Measurements from ENCODE around the gene PDE4D.

PDE4D gene

GRCh38 chr5:59189472-59190244 is 703.9 kb downstream of the PDE4D start:
- no peak for DNase-seq

- peak; percentile 38 to 45 for DNase-seq
Measured at GRCh38 chr5:59188419-59189225, 704.9 kb downstream of the PDE4D start.

- DNase-seq = no peak
Measured at GRCh38 chr5:59187857-59188256, 705.7 kb downstream of the PDE4D start.

DNA sequence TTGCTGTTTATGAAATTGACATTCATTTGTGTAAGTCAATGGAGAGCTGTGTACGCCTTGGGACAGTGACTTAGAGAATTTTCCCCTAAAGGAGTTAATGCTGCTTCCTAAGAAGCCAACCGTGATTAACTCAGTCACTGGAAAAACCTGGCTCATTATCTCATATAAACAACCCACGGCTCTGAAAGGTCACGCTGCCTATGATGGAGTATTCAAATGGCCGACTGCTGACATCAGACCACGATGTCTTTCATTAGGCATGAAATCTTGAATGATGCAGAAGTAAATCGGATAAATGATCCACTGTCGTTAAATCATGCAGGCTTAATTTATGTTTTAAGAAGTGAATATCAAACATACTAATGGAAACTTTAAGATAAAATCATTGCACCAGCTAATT is 706.9 kb downstream of the PDE4D start:
- DNase-seq = no peak

GRCh38 chr5:59185757-59186385 is 707.7 kb downstream of the PDE4D start:
- DNase-seq = no peak

DNA sequence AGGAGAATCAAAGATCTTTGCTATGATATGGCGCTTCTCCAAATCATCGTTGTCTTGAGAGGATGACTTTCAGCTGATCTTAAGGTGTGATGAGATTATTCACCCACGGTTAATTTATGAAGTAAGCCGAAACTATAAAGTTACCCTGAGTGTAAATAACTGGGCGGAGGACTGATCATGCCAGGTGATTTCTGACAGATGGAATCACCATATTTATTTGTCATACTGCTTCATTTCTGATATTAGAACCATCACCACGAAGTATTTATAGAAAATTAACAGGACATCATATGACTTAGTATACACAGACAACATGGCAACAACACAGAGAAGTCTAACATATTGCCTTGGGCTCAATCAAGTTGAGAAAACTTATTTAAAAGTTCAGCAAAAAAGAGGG is 708.8 kb downstream of the PDE4D start:
- no peak for DNase-seq

GRCh38 chr5:59182760-59183159 is 710.8 kb downstream of the PDE4D start:
- DNase-seq = no peak

DNA sequence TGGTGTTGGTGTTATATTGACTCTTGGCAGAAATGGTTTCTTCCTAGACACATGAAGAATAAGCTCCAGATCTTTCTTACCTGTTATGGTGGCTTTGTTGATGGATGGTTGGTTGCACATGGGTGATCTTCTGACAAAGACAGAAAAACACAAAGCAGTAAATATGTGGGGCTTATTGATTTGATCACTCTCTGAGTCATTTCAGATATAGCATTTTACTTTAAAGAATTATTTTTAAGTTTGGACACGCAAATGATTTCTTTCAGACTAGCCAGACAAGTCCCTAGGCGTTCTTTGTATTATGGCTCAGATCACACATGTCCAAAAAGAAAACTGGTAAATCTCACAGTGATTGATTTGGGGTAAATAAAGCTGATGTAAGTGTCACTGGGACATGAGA is 713.0 kb downstream of the PDE4D start:
- no peak for DNase-seq

GRCh38 chr5:59179704-59180103 is 713.8 kb downstream of the PDE4D start:
- no peak for DNase-seq

GRCh38 chr5:59178482-59178881 is 715.0 kb downstream of the PDE4D start:
- DNase-seq = no peak

DNA sequence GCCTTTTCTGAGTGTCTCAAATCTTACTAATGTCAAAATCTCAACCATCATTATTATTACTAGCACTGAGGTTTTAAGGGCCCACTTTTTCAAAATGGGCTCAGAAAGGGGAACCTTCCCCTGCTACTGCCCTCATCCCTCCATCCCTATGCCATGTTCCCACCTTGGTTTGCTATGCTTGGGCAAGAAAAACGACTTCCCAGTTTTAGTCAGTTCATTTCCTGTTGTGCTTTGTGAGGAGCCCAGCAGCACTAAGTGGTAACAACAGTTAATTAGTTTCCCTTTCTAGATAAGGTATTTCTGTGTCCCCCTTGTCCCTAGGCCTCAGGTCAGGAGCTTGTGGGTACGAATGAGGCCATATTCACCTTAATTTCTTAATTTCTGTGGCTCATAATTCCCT is 715.5 kb downstream of the PDE4D start:
- no peak for DNase-seq

DNA sequence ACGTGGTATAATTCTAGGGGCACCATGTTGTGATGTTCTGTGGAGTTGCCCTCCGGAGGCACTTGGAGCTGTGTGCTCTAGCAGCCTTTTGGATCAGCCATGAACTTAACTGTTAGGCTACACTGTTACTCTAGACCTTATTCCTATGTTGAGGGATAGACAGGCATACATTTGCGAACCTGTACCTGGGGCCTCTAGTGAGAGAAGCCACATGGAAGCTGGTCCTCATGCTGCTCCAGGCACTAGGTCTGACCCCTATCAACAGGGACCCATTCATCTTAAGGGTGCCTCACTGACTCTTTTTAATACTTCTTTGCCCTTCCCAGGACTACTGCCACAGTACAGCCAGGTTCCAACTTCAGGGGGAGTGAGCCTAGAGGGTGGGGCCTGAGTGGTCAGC is 715.9 kb downstream of the PDE4D start:
- no peak for DNase-seq

GRCh38 chr5:59174248-59174844 is 719.2 kb downstream of the PDE4D start:
- peak; percentile 5 to 9 for DNase-seq

- no peak for DNase-seq
Measured at GRCh38 chr5:59173578-59173977, 719.9 kb downstream of the PDE4D start.

DNA sequence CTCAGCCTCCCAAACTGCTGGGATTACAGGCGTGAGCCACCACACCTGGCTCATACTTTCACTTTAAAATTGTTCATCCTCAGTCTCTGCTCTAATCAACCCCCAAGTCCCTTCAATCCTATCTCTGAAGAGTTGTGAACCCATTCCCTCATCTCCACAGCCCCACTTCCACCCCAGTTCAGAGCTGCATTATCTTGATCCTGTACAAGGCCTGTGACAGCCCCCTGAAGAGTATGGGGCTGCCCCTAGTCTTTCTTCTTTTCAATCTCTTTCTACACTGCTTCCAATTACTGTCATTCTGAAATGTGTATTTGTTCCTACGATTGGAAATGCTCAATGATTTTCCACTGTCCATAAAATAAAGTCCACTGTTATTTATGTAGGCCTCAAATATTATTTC is 722.4 kb downstream of the PDE4D start:
- DNase-seq = no peak

DNA sequence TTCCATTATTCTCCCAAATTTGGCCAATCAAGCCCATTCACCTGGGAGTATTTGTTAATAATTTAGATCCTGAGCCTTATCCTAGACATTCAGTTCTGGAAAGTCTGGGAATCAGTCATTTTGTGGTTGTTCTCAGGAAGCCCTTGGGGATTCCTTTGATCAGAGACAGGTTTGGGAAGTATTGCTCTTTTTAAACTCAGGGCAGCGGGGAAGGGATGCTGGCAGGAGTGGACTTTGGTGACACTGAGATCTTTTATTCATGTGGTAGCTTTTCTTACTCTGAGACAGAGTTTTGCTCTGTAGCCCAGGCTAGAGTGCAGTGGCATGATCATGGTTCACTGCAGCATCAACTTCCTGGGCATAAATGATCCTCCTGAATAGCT is 723.8 kb downstream of the PDE4D start:
- DNase-seq = no peak

GRCh38 chr5:59169081-59169767 is 724.3 kb downstream of the PDE4D start:
- no peak for DNase-seq

DNA sequence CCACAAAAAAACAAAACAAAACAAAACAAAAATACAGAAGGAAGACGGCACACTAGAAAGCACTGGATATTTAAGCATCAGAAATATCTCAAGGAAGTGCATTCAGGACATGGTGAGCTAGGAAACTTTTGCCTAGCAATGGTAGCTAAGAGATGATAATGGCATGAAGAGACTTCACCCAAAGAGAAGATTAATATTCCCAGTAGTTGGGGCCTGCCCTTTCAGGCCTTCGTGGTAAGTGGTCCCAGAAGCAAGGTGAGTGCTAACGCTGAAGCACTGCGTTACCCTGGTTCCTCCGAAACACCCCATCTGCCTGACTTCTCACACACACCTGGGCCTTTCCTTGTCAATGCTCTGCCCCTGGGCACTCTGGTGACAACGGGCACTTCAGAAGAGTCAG is 725.5 kb downstream of the PDE4D start:
- no peak for DNase-seq

- DNase-seq = no peak
Measured at GRCh38 chr5:59164041-59164830, 729.3 kb downstream of the PDE4D start.

DNA sequence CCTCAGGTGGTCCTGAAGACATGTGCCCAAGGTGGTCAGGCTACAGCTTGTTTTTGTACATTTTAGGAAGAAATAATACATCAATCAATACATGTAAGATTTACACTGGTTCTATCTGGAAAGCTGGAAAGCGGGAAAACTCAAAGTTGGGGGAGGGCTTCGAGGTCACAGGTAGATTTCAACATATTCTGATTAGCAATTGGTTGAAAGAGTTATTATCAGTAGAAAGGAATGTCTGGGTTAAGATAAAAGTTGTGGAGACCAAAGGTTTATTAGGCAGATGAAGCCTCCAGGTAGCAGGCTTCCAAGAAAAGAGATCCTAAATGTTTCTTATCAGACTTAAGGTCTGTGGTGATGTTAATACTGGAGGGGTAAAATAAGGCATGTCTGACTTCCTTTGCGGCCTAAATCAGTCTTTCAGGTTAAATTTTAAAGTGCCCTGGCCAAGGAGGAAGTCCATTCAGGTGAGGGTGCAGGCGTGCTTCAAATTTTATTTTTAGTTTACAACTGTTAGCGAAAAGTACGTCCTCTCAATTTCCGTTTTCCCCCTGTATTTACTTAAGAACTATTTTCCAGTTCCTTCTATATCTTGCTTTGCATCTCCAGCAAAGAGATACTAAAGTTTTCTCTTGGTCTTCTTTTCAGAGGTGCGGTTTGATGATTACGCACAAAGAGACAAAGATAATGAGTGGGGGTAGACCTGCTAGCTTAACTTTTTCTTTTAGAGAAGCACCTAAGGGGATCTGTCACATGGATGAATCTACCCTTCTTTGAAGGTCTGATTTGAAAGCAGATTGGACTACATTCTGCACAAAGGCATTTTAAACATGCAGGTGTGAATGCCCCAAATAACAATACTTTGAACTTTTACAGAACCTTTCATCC is 732.1 kb downstream of the PDE4D start:
- DNase-seq = no peak
